B cell (primary cell): ENCODE measurements around the gene SPECC1L. TPM values are rescaled to one million over a fixed set of nuclear protein-coding genes. Genes with fewer than 3 reads are reported as not detected.

ENCODE experiments used
- ATAC-seq: fragments of 200-7000 bp; cut with Tn5 transposase; one replicate; pipeline ENCODE4 v1.10.0; 2021; ENCODE audit warnings: low read depth, mild to moderate bottlenecking, moderate number of reproducible peaks, moderate library complexity
- CTCF ChIA-PET: fragments of 350-600 bp; sonication (Branson Sonifier 250); formaldehyde crosslinking; loops from one replicate; lab custom pipeline; 2021; ENCODE audit warnings: antibody characterized with exemption, inconsistent platforms; lab: Charles Lee
- POLR2A ChIA-PET: fragments of 350-600 bp; sonication (Branson Sonifier 250); formaldehyde crosslinking; loops from one replicate; lab custom pipeline; 2021; ENCODE audit warnings: antibody characterized with exemption; lab: Charles Lee
- DNase-seq: peaks from one replicate; pipeline ENCODE4 v3.0.0; 2013
- H2AFZ ChIP-seq: 2 replicates; pipeline ENCODE4 v1.6.1; 2012; ENCODE audit warnings: mild to moderate bottlenecking, low read depth, low read length; ENCODE audit not compliant: insufficient read depth, poor library complexity, severe bottlenecking
- H3K27ac ChIP-seq, 2 donors: 1 replicate in 1 of 2; 2 replicates in 1 of 2; pipeline ENCODE4 v1.5.1; 2012 to 2013; ENCODE audit warnings: low read length in 2 of 2, mild to moderate bottlenecking in 2 of 2, moderate library complexity in 1 of 2
- H3K27me3 ChIP-seq, 4 experiments: fragments of 200-600 bp in 1 of 4; sonication (generic) in 1 of 4; replicated peaks in 1 of 4; 1 replicate in 2 of 4; 2 replicates in 2 of 4; pipeline versions ENCODE4 v1.6.1 to v1.7.0; 2013 to 2016; ENCODE audit warnings: low read length in 3 of 4, mild to moderate bottlenecking in 2 of 4, mixed read lengths in 1 of 4, moderate library complexity in 1 of 4; ENCODE audit not compliant: insufficient read depth in 4 of 4, control insufficient read depth in 3 of 4; ENCODE audit errors: control extremely low read depth in 1 of 4
- H3K36me3 ChIP-seq, 2 experiments: replicated peaks in 1 of 2; 1 replicate in 1 of 2; 2 replicates in 1 of 2; pipeline versions ENCODE4 v1.6.1 to v1.7.1; 2013; ENCODE audit warnings: low read length in 1 of 2; ENCODE audit not compliant: insufficient read depth in 2 of 2, control insufficient read depth in 1 of 2; ENCODE audit errors: control extremely low read depth in 1 of 2, extremely low read depth in 1 of 2
- H3K4me1 ChIP-seq, 2 donors: fragments of 200-600 bp in 1 of 2; sonication (generic) in 1 of 2; 1 replicate in 1 of 2; 2 replicates in 1 of 2; pipeline versions ENCODE4 v1.5.1 to v1.6.1; 2013 to 2017; ENCODE audit warnings: low read length in 2 of 2; ENCODE audit not compliant: control insufficient read depth in 2 of 2, insufficient read depth in 2 of 2
- H3K4me2 ChIP-seq: replicated peaks from 2 replicates; pipeline ENCODE3; 2012; ENCODE audit warnings: mild to moderate bottlenecking, low read depth, low read length; ENCODE audit not compliant: poor library complexity, severe bottlenecking
- H3K4me3 ChIP-seq, 5 experiments: fragments of 200-600 bp in 1 of 5; sonication (generic) in 1 of 5; 1 replicate in 3 of 5; 2 replicates in 2 of 5; pipeline versions ENCODE4 v1.5.1 to v1.7.0; 2011 to 2016; ENCODE audit warnings: low read length in 4 of 5, mild to moderate bottlenecking in 4 of 5, low read depth in 2 of 5, control low read depth in 1 of 5, moderate library complexity in 1 of 5; ENCODE audit not compliant: insufficient read depth in 1 of 5; ENCODE audit errors: control extremely low read depth in 1 of 5, extremely low read depth in 1 of 5
- H3K79me2 ChIP-seq: fragments of 200-600 bp; sonication (generic); one replicate; pipeline ENCODE4 v1.6.0; 2016; ENCODE audit warnings: low read length; ENCODE audit not compliant: control insufficient read depth, insufficient read depth
- H3K9ac ChIP-seq: fragments of 200-600 bp; sonication (generic); 2 replicates; pipeline ENCODE4 v1.6.1; 2017; ENCODE audit warnings: mild to moderate bottlenecking, low read length, moderate library complexity
- H3K9me3 ChIP-seq, 3 donors: one replicate each; pipeline versions ENCODE4 v1.6.1 to v1.7.1; 2013; ENCODE audit warnings: low read length in 2 of 3; ENCODE audit not compliant: control insufficient read depth in 2 of 3, insufficient read depth in 1 of 3; ENCODE audit errors: control extremely low read depth in 1 of 3
- H4K20me1 ChIP-seq: 2 replicates; pipeline ENCODE4 v1.6.0; 2012; ENCODE audit warnings: mild to moderate bottlenecking, low read length; ENCODE audit not compliant: insufficient read depth, control insufficient read depth, poor library complexity, severe bottlenecking
- H3K27ac Mint-ChIP-seq: one replicate; pipeline ENCODE4 v1.8.0; 2021; ENCODE audit warnings: mixed read lengths
- H3K27me3 Mint-ChIP-seq: one replicate; pipeline ENCODE4 v1.8.0; 2021; ENCODE audit warnings: mixed read lengths
- H3K4me1 Mint-ChIP-seq: one replicate; pipeline ENCODE4 v1.8.0; 2021; ENCODE audit warnings: mixed read lengths
- H3K4me3 Mint-ChIP-seq: one replicate; pipeline ENCODE4 v1.8.0; 2021; ENCODE audit warnings: mixed read lengths
- H3K9me3 Mint-ChIP-seq: one replicate; pipeline ENCODE4 v1.8.0; 2022; ENCODE audit warnings: mixed read lengths; ENCODE audit not compliant: insufficient read depth
- CTCF ChIP-seq: fragments of 200-600 bp; IDR thresholded peaks from one replicate; pipeline ENCODE4 v1.8.0; 2022; ENCODE audit warnings: antibody characterized with exemption, mild to moderate bottlenecking
- EZH2 ChIP-seq: IDR thresholded peaks from 2 replicates; pipeline ENCODE4 v1.6.1; 2012; ENCODE audit warnings: borderline replicate concordance, low read depth, mild to moderate bottlenecking, moderate library complexity, low read length; ENCODE audit not compliant: insufficient read depth, poor library complexity, severe bottlenecking
- WGBS: methylation state at CpG from one replicate; pipeline ENCODE4 v1.1.5; 2013; ENCODE audit warnings: missing lambda C conversion rate; ENCODE audit not compliant: insufficient coverage; 5-methylcytosine and 5-hydroxymethylcytosine counted together
- intact Hi-C: fragments of 100-400 bp; cut with micrococcal nuclease; formaldehyde crosslinking; loops from one replicate; pipeline ENCODE4 v1.10.0; 2022
- polyA plus RNA-seq: library from polyadenylated mRNA; depleted of rRNA; stranded (reverse); fragments of >200 nt; gene quantifications from 2 replicates; pipeline ENCODE4 v1.2.3, GENCODE V29; 2012
- total RNA-seq, 2 donors: library from RNA; stranded (reverse); fragments of 120-200 nt in 1 of 2; gene quantifications; 1 replicate in 1 of 2; 2 replicates in 1 of 2; pipeline versions ENCODE4 v1.2.3 to v1.2.4, GENCODE V29; 2013 to 2022

Gene SPECC1L
- total and polyA plus RNA-seq, 2 donors (not counting 1 experiment from before 2014, with no cell fraction given): 14.4 to 85.3 TPM

GRCh38 chr22:24429411-24430365 lies 159.1 kb downstream of the SPECC1L start:
- peaks cover 96% of the 10 kb centered on the region for H3K4me1 Mint-ChIP-seq
- Histone ChIP-seq H2AFZ (no peak overlapping the region), H3K4me3 (peak overlapping the region in 3 of 5 experiments; percentile 32 to 67 (median 66)), H3K79me2 (peaks cover 91% of the 10 kb centered on the region), H3K27ac (peak overlapping the region; percentile 98 to 99), H4K20me1 (no peaks in the 10 kb centered on the region), H3K9me3 (no peaks in the 10 kb centered on the region), H3K9ac (peak overlapping the region; percentile 66), H3K4me1 (peaks cover 91 to 100% of the 10 kb centered on the region in 2 donors), H3K27me3 (no peaks in the 10 kb centered on the region), H3K36me3 (peaks cover 0 to 9% of the 10 kb centered on the region in 2 experiments), H3K4me2 (peak overlapping the region; percentile 84)
- H3K27me3 Mint-ChIP-seq: no peaks in the 10 kb centered on the region
- ChIA-PET CTCF (interaction anchor here (0.8 to 1.8 kb wide), 4 partner anchors 8 to 92 kb away, joined by 3 to 5 read pairs (median 4); no protein-coding TSS in a partner anchor), POLR2A (no interaction called here)
- ATAC-seq (no peak), DNase-seq (peak; percentile 40)
- H3K9me3 Mint-ChIP-seq: no peaks in the 10 kb centered on the region
- peak overlapping the region; percentile 99 for H3K27ac Mint-ChIP-seq
- TF ChIP-seq EZH2 (no peak), CTCF (no peak)
- WGBS: 84% methylated on average over 21 of the region's 22 CpGs
- intact Hi-C loops: loop anchor here (10.0 kb wide), 2 partner anchors 595 to 1135 kb away; partner anchors contain the start of genes DERL3 and GRK3
- H3K4me3 Mint-ChIP-seq: peak overlapping the region; percentile 83
